CD4-positive, alpha-beta T cell treated with Interleukin-15 for 4 hours (primary cell): ENCODE measurements around the gene TSEN15.

Experiments used
- DNase-seq: peaks from one replicate; pipeline ENCODE4 v3.0.0-alpha.2; 2020; ENCODE audit warnings: low spot score

The TSEN15 gene

GRCh38 chr1:184051485-184052193 is at the start of gene TSEN15:
TSS of gene TSEN15 (plus strand) at chr1:184051730. CDS start at chr1:184051756, 26 bp downstream.
- peak; percentile 82 for DNase-seq

- no peak for DNase-seq
Measured at GRCh38 chr1:184002071-184002470, 49.5 kb upstream of the TSEN15 start.

- DNase-seq: no peak
Measured at GRCh38 chr1:184004935-184005334, 46.6 kb upstream of the TSEN15 start.

- no peak for DNase-seq
Measured at GRCh38 chr1:184005506-184005905, 46.0 kb upstream of the TSEN15 start.

GRCh38 chr1:184010788-184011187 is 40.7 kb upstream of the TSEN15 start:
- DNase-seq: no peak

- DNase-seq: no peak
Measured at GRCh38 chr1:184012187-184012586, 39.3 kb upstream of the TSEN15 start.

- DNase-seq: no peak
Measured at GRCh38 chr1:184014271-184014670, 37.3 kb upstream of the TSEN15 start.

GRCh38 chr1:184016169-184016568 is 35.4 kb upstream of the TSEN15 start:
- no peak for DNase-seq

- DNase-seq: no peak
Measured at GRCh38 chr1:184017306-184017705, 34.2 kb upstream of the TSEN15 start.

GRCh38 chr1:184018622-184019021 is 32.9 kb upstream of the TSEN15 start:
- no peak for DNase-seq

GRCh38 chr1:184019069-184019468 is 32.5 kb upstream of the TSEN15 start:
- DNase-seq: no peak

GRCh38 chr1:184019506-184019905 is 32.0 kb upstream of the TSEN15 start:
- DNase-seq: no peak

GRCh38 chr1:184020328-184020727 is 31.2 kb upstream of the TSEN15 start:
- DNase-seq: no peak

- no peak for DNase-seq
Measured at GRCh38 chr1:184020855-184021254, 30.7 kb upstream of the TSEN15 start.

GRCh38 chr1:184021728-184022127 is 29.8 kb upstream of the TSEN15 start:
- no peak for DNase-seq

GRCh38 chr1:184022668-184023067 is 28.9 kb upstream of the TSEN15 start:
- no peak for DNase-seq

GRCh38 chr1:184023171-184023570 is 28.4 kb upstream of the TSEN15 start:
- no peak for DNase-seq

GRCh38 chr1:184025242-184025675 is 26.3 kb upstream of the TSEN15 start:
- DNase-seq: no peak

- DNase-seq: no peak
Measured at GRCh38 chr1:184027826-184028695, 23.5 kb upstream of the TSEN15 start.

GRCh38 chr1:184028854-184029623 is 22.5 kb upstream of the TSEN15 start:
- no peak for DNase-seq

GRCh38 chr1:184030433-184031091 is 21.0 kb upstream of the TSEN15 start:
- no peak for DNase-seq

GRCh38 chr1:184031092-184031408 is 20.5 kb upstream of the TSEN15 start:
- DNase-seq: no peak
